Measurements from ENCODE around the gene HNRNPA1. TPM values are rescaled to one million over a fixed set of nuclear protein-coding genes. Genes with fewer than 3 reads are reported as not detected.
"Not testable (repeated sequence)": the region's sequence is repeated elsewhere in the genome, so short reads cannot be mapped to it uniquely, and the experiment has no call there.

HNRNPA1 gene
- polyA plus RNA-seq, 4 donors, result 3,341 to 3,757 (median 3,663) TPM

DNA sequence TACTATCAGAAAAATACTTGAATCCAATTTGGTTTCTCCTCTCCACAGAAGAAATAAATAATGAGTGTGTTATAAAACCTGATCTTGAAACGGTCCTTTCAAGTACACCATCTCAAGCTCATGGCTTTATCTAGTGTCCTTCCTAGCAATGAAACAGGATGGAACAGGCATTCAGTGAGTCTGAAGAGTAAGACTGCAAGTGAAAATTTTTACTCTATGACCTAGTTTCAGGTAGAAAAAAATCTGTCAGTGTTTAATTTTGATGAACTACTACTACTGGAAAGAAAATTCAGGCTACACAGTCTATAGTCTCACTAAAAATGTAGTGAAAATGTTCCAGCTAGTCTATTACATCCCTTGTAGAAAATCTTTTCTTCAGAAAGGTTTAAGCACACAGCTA lies 8.3 kb upstream of the HNRNPA1 start:
- DNase-seq (ENCODE audit: low read depth in 4 of 4, low spot score in 3 of 4), result no peak

DNA sequence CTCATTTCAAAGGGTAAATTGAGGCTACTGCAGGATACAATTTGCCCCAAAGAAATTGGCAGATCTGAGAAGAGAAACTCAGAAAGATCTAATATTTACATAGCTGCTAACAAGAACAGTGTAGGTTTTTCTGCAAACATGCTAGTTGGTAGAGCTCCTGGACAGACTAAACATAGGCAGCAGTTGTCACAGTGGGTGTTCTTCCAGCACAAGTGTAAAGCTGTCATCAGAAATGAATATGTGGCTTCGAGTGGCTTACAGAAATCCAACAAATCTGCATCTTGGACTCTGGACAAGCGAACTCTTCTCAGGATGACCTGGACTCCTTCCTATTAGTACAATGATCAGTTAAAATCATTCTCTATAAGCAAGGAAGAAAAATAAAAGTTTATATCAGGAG lies 6.5 kb upstream of the HNRNPA1 start:
- no peak for DNase-seq (ENCODE audit: low read depth in 4 of 4, low spot score in 3 of 4)

DNA sequence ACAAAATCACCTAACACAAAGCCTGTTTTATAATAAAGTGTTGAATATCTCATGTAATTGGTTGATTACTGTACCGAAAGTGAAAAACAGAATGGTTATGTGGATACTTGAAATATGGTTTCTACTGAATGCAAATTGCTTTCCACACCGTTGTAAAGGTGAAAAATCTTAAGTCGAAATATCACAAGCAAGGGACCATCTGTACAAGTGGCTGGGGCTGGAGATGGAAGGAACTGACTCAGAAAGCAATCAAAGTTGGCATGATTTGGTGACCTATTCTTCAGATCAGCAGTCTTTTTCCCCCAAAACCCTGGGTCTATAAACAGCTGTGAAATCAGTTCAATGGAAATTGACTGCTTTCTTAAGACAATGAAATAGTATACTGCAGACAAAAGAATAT lies 4.2 kb upstream of the HNRNPA1 start:
- no peak for DNase-seq (ENCODE audit: low read depth in 4 of 4, low spot score in 3 of 4)

- DNase-seq (ENCODE audit: low read depth in 4 of 4, low spot score in 3 of 4), result no peak
Measured at GRCh38 chr12:54277823-54278276, 2.7 kb upstream of the HNRNPA1 start.

- no peak for DNase-seq (ENCODE audit: low read depth in 4 of 4, low spot score in 3 of 4)
Measured at GRCh38 chr12:54279227-54279631, 1.3 kb upstream of the HNRNPA1 start.

GRCh38 chr12:54279632-54280467 lies 676 bp upstream of the HNRNPA1 start, which contains the start of gene CBX5:
Gene CBX5 (minus strand): TSS chr12:54280122. CDS start chr12:54257650, 22,472 bp downstream.
- peak; percentile 99 to 100 (median 99) for DNase-seq (ENCODE audit: low read depth in 4 of 4, low spot score in 3 of 4)

DNA sequence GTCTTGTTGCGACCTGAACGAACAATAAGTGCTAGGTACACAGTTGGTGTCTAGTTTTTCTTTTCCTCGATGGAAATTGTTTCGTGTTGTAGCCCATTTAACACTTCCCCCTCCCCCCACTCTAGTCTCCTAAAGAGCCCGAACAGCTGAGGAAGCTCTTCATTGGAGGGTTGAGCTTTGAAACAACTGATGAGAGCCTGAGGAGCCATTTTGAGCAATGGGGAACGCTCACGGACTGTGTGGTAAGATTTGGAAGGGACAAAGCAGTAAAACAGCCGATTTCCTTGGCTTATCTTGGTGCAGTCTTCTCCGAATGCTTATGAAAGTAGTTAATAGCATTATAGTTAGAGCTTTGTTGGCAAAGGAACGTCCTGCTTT lies 724 bp downstream of the HNRNPA1 start:
- DNase-seq (ENCODE audit: low read depth in 4 of 4, low spot score in 3 of 4), result not testable (repeated sequence)

- not testable (repeated sequence) for DNase-seq (ENCODE audit: low read depth in 4 of 4, low spot score in 3 of 4)
Measured at GRCh38 chr12:54281694-54282093, 1.2 kb downstream of the HNRNPA1 start.

DNA sequence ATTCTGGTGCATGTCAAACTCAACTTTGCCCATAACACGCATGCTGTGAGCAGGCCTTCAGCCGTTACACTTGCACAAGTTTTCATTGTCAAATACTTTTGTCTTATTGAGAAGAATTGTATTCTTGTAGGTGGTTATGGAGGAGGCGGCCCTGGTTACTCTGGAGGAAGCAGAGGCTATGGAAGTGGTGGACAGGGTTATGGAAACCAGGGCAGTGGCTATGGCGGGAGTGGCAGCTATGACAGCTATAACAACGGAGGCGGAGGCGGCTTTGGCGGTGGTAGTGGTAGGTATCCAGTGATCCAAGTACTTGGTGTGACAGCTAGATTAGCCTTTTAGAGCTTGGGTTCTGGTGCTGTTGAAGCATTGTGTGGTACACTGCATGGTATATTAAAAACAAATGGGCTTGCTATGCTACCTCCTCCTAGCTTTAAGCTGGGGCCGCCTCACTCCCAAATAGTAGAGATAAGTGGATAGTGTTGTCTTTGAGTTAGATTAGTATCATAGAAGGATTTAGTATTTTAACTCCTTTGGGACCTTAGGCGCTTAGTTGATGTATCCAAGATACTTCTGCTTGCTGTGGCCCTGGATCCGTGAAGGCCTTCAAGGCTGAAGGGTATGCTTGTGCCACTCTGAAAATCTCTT lies 2.5 kb downstream of the HNRNPA1 start:
- DNase-seq (ENCODE audit: low read depth in 4 of 4, low spot score in 3 of 4), result no peak

GRCh38 chr12:54284070-54284780 lies 3.7 kb downstream of the HNRNPA1 start:
- DNase-seq (ENCODE audit: low read depth in 4 of 4, low spot score in 3 of 4), result not testable (repeated sequence)

- DNase-seq (ENCODE audit: low read depth in 4 of 4, low spot score in 3 of 4), result no peak
Measured at GRCh38 chr12:54285150-54286041, 4.9 kb downstream of the HNRNPA1 start.

- no peak for DNase-seq (ENCODE audit: low read depth in 4 of 4, low spot score in 3 of 4)
Measured at GRCh38 chr12:54286042-54287030, 5.8 kb downstream of the HNRNPA1 start.

DNA sequence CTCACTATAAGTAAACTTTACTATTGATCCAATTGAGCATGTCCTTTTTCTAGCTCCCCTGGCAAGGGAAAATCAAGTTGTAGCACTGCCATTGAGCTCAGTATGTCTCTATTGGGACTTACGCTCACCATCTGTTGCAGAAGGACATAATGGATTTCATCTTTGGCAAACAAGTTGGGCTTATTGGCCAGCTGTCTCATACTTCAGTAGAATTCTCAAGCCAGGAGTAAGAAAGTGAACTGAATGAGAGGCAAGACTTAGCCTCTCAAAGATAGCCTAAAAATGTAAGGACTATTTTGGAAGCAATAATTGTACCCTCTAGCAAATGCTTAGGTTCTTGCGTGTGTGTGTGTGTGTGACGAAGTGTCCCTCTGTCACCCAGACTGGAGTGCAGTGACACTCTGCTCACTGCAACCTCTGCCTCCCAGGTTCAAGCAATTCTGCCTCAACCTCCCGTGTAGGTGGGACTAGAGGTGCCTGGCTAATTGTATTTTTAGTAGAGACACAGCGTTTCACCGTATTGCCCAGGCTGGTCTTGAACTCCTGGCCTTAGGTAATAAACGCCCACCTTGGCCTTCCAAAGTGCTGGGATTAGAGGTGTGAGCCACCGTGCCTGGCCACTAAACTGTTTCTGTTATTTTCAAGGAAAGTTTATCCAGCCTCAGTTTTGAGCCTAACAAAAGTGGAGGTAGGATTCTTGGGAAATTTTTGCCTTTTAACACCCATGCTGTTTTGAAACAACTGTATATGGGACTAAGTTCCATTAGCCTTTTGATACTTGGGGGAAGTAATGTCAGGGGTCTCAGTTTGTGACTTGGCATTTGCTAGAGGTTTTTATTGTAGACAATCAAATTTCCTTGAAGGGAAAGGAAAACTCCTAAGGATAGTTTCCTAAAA lies 7.0 kb downstream of the HNRNPA1 start:
- no peak for DNase-seq (ENCODE audit: low read depth in 4 of 4, low spot score in 3 of 4)

GRCh38 chr12:54292083-54292930 lies 11.8 kb downstream of the HNRNPA1 start:
- DNase-seq (ENCODE audit: low read depth in 4 of 4, low spot score in 3 of 4), result no peak

- no peak for DNase-seq (ENCODE audit: low read depth in 4 of 4, low spot score in 3 of 4)
Measured at GRCh38 chr12:54292931-54293241, 12.4 kb downstream of the HNRNPA1 start.

DNA sequence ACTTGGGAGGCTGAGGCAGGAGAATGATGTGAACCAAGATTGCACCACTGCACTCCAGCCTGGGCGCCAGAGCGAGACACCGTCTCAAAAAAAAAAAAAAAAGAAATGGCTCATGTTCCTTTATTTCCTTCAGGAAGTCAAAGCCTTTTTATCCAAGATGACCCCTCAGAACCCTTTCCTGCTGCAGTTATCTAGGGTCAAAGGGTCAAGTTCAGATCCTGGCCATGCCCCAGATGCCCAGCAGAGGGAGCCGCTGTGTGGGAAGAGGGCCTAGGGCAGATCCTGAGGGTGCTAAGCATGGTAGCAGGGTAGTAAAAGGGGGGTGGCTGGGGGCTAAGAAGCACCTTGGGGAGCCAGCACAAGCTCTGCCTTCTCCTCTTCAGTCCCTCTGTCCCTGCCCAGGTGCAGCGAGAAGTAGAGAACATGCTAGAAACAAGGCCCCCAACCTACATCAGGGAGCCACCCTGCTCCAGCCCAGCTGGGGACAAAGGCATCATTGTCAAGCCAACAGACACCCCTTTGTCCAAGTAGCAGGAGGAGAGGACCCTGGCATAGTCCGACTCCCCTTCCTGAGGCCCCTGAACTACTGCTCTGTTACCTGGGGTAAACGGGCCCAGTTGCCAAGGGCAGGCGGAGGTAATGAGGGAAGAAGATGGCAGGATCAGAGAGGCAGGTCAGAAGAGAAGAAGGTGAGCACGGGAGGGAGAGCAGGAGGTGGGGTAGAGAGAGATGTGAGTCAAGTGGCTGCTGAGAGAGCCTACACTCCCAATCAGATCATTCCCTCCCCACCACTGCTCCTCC lies 13.8 kb downstream of the HNRNPA1 start:
- no peak for DNase-seq (ENCODE audit: low read depth in 4 of 4, low spot score in 3 of 4)

All from right renal pelvis (tissue), 4 donors.